GM10266 (cell line): ENCODE data around the gene SCN8A.

Experiments used
- DNase-seq: peaks from one replicate; pipeline ENCODE4 v3.0.0; 2012; ENCODE audit errors: extremely low spot score
- TF ChIP-seq, protein P1 (sequence below): IDR thresholded peaks from 2 replicates; pipeline ENCODE4 v1.5.1; 2012; ENCODE audit warnings: mild to moderate bottlenecking, low read depth; ENCODE audit not compliant: control insufficient read depth, insufficient read depth; ENCODE audit errors: missing control alignments

The SCN8A gene

DNA sequence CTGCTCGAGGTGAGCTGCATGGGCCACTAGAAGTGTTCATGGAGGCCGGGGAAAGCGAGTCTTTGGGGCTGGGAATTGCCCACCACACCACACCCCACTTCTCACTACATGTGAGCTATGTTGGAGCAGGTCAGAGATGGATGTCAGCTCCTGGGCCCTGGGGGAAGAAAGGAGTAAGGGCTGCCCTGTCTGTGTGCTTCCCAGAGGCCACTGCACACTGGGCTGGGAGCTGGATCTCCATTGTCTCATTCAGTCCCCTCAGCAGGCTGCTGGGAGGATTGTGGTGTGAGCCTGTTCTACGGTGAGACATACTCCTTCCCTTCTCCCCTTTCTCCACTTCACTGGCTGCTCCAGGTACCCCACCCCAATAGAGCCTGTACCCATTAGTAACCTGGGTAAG is 247.0 kb downstream of the SCN8A start:
- DNase-seq = no peak
- TF ChIP-seq, protein P1, sequence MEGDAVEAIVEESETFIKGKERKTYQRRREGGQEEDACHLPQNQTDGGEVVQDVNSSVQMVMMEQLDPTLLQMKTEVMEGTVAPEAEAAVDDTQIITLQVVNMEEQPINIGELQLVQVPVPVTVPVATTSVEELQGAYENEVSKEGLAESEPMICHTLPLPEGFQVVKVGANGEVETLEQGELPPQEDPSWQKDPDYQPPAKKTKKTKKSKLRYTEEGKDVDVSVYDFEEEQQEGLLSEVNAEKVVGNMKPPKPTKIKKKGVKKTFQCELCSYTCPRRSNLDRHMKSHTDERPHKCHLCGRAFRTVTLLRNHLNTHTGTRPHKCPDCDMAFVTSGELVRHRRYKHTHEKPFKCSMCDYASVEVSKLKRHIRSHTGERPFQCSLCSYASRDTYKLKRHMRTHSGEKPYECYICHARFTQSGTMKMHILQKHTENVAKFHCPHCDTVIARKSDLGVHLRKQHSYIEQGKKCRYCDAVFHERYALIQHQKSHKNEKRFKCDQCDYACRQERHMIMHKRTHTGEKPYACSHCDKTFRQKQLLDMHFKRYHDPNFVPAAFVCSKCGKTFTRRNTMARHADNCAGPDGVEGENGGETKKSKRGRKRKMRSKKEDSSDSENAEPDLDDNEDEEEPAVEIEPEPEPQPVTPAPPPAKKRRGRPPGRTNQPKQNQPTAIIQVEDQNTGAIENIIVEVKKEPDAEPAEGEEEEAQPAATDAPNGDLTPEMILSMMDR = no peak

DNA sequence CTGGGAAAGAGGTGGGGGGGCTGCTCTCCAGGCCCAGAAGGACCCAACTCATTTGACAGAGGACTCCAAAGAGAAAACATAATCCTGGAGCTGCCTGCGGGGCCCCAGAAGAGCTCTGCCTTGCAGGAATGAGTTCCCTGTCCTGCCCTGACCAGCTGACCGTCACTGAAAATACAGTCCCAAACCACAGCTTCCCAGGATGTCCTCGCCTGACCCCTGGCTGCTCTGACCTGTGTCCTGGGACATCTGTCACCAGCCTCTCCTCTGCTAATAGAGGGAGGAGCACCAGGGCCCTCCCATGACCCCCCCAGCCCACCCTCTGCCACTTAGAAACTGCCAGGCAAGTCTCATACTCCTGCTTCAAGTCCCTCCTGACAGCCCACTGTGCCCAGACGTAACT is 247.7 kb downstream of the SCN8A start:
- TF ChIP-seq, protein P1 = no peak
- no peak for DNase-seq

DNA sequence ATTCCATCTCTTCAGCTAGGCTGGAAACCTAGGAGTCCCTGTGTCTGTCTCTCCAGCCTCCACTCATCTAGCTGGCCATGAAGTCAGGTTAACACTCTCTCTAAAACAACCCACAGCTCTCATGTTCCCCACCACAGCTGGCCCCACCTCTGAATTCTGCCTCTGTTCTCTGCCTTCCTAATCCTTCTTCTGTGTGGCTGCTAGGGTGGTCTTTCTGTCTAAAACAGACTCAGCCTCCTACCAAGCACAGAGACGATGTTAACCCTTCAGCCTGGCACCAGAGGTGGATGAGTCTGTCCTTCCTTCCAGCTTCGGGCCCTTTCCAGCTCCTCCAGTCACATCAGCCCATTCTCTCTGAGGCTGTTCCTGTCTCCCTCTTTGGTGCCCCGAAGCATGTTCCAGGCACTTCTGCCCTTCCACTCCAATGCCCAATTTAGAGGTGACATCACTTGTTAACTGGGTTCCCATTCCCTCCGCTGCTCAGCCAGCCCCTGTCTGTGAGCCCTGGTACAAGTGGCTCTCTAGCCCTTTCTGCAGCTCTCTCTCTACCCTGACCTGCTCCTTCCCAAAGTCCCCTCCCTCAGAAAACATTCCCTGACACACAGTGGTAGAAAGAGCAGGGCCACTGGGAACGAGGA is 248.4 kb downstream of the SCN8A start:
- no peak for DNase-seq
- TF ChIP-seq, protein P1 = no peak

DNA sequence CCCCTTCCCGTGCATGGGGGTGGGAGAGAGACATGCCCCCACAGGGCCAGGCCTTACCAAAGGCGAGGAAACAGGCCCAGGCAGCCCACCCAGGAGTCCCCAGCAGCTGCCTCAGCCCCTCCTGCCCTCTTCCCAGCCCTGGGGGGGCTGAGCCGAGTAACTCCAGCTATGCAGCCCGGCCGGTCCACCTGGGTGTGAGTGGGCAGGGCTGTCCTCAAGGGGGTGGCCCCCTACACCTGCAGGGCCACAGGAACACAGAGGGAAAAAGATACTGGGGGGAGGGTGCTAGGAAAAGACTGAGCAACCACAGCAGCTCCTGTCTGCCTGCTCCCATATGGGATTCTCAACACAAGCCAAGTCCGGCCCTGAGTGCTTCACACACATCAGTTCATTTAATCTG is 249.9 kb downstream of the SCN8A start:
- no peak for DNase-seq
- TF ChIP-seq, protein P1 = no peak

DNA sequence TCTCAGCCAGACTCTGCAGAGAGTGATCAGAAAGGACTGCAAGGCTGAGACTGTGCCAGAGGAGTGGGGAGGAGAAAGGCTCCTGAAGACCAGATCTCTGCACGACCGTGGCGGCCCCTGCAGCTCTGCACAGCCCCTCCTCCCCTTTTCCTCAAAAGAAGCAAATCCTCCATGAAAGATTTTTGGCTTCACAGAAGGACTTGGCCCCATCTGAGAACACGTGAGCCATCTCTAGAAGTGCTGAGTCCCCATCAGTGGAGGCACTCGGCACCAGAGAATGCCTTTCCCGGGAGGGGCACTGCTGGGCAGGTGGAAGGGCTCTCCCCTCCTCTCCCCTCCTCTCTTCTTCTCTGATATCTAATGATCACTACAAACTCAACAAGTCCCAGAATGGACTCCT is 250.7 kb downstream of the SCN8A start:
- DNase-seq = no peak
- TF ChIP-seq, protein P1 = no peak

DNA sequence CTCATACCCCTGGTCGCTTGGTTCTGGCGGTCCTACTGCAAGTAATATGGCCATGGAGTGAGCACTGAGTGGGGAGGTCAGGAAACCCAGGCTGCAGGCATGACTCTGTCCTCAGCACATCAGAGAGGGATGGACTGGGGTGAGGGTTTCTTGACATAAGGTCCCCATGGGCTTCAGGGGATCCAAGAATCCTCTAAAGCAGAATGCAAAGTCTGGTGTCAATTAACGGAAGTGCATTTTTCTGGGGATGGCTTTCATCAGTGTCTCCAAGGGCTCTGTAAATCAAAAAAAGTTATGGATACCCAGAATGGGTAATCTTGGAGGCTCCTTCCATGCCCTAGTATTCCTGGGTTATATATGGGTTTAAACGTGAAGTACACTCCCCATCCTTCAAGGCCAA is 253.8 kb downstream of the SCN8A start:
- TF ChIP-seq, protein P1 = no peak
- DNase-seq = no peak

DNA sequence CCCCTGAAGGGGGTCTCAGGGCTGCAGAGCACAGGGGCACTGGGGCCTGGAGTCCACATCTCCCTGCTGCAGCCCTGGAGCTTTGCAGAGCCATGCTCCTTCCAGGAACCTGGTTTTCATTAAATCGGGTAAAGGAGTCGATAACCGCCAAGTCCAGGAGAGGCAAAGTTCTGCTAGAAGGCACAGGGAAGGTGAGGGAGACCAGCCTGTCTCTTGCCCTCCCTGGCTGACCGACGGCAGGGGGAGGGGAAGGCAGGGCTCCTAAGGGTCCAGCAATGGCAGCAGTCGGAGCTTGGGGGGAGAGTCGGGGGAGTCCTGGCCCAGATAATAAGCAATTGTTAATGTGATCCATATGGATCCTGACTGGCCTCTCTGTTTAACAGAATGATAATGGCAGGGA is 254.4 kb downstream of the SCN8A start:
- TF ChIP-seq, protein P1 = no peak
- DNase-seq = no peak
